DMS53 (cell line): ENCODE data around the gene TBC1D2.
"Not testable (repeated sequence)": the region's sequence is repeated elsewhere in the genome, so short reads cannot be mapped to it uniquely, and the experiment has no call there.

Experiments
- DNase-seq: peaks from one replicate; lab custom pipeline; 2025; lab: John Stamatoyannopoulos, UW

TBC1D2 gene

DNA sequence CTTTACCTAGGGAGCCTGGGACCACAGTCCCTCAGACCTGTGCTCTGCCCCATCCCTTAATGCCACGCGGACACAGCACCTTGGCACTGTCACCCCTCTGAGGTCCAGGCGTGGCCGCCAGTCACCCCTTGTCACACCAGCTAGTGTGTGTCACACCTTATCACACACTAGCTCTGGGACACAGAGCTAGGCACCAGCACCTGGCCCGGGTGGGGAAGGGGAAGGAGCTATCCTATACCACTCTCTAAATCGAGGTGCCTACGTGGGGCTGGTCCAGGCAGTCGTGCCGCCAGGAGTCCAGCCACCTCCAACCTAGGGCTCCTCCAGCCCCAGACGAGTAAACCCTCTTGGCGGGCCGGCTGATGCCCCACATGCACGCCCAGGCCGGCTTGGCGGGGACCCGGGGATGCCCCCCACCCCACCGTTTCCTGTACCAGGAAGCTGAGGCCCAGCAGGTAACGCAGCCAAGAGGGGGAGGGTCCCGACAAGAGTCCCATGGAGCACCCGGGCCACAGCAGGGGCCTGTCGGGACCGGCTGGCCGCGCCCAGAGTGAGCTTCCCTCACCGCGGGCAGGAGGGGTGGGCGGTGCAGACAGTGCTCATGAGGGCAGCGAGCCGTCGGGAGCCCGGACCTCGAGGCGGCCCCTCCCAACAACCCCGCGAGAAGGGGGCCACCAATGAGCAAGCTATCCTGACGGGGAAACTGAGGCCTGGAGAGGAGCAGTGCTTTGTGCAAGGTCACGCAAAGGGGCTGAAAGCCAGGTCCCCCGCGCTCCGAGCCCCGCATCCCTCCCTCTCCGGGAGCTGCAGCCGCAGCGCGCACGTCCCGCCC lies 63.6 kb downstream of the TBC1D2 start:
- peak; percentile 61 for DNase-seq

DNA sequence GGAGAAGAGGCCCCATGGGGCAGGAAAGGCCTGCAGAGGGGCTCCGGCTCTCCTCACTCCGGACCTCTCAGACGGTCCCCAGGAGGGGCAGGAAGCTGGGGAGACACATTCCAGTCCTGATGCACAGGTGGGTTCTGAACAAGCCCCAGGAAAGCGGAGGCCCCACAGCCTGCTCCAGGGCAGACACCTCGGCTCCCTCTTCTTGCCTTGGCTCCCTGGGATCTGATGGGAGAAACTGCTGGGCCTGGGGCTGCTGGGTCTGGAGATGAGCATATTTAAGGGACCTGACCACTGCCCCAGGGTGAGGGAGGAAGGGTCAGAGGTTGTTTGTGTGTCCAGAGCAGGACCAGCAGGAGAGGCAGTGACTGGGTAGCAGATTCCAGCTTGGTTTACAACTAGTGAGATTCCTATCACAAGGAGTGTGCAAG lies 64.3 kb downstream of the TBC1D2 start:
- no peak for DNase-seq

DNA sequence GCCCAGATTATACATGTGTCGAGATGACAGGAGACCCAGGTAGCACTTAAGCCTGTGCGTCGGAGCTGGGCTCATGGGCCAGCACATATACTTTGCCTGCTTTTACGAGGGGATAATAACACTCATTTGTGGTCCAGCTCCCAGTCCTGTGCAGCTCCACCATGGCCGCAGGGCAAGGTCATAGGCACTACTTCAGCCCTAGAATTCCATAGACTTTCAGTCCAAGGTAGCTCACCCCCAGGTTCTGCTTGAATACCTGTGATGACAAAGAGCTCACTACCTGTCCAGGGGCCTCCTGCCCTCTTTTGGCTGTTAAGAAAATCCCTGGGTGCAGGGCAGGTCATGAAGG lies 64.7 kb downstream of the TBC1D2 start:
- no peak for DNase-seq

DNA sequence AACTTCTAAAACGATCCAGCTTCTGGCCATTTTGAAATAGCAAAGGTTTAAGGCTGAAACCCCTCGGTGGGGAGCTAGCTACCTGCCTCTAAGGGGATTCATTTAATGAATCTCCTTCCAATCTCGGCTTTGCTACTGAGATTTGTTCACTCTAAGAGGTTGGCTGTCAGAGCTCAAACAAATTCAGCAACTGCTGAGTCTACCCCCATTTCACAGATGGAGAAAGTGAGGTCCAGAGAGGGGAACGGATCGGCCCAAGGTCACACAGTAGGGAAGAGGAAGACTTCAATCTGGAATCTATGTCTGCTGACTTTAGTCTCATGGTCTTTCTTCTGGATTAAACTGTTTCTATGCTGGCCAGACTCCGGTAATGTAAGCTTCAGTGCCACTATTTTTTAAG lies 66.0 kb downstream of the TBC1D2 start:
- no peak for DNase-seq

DNA sequence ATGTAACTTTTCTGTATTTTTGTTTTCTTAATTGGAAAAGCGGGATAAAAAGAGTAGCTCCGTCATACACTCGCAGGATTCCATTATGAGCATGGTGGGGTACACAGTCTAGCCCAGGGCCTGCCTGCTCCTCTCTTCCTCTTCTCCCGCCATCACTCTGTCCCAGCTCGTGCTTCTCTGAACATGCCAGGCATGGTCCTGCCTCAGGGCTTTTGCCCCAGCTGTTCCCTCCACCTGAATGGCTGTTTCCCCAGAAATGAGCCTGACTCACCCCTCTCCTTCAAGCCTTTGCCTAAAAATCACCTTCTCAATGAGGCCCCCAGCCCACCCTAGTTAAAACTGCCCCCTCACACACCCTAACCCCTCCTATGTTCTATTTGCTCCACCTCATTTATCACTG lies 67.5 kb downstream of the TBC1D2 start:
- no peak for DNase-seq

DNA sequence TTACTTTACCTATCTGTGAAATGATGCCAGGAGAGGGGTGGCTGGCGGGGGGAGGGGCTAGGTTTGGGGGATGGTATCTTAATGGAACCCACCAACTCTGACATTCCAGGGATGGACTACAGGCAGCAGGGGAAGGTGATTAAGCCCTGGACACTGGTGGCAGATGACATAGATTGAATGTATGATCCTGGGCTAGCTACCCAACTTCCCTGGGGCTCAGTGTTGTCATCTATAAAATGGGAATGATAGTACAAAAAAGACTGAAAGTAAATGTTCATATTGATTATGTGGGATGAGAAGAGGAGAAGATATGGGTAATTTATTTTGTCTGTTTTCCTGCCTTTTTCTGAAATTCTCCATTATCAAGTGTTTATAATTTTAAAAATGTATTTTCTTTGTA lies 69.2 kb downstream of the TBC1D2 start:
- no peak for DNase-seq

DNA sequence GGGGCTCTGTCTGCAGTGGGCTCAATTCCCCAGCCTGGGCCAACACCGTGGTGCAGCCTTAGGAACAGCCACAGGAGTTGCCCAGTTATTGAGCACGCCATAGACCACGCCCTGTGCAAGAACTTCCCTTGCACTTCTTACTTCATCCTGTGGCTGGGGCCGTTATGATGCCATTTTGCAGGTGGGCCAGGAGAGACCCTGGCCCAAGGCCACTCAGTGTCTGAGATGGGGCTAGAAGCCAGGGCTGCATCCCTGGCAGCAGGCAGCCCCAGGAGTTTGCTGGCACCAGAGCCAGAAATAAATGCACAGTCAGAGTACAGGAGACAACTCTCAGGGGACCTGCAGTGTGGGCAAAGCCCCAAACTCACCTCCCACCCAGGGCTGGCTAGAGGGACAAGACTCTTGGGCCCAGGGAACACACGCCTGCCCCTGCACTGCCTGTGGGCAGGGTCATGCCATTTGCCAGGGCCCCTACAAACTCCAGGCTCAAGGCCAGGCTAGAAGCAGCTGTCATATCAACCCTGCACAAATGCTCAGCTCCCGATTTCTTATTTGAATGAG lies 69.8 kb downstream of the TBC1D2 start:
- DNase-seq: no peak

DNA sequence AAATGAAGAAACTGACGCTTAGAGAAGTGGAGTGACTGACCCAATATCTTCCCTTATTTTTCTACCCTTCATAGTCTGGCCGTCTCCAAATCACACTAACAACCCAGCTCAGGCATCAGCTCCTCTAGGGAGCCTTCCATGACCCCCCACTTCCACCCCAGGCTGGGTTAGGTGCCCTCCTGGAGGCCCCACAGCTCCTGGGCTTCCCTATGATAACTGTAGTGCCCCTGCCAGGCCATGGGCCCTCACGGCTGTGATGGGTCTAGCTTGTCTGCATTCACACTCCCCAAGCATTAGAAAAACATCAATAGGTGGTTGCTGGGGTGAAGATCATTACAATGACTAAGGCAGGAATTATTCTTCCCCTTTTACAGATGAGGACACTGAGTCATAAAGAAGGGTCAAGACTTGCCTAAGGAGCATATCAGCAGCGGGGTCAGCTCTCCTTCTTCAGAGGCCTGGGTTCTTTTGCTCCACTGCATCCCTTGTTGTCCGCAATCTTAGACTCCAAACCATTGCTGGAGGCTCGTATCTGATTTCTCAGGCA lies 70.4 kb downstream of the TBC1D2 start:
- no peak for DNase-seq

DNA sequence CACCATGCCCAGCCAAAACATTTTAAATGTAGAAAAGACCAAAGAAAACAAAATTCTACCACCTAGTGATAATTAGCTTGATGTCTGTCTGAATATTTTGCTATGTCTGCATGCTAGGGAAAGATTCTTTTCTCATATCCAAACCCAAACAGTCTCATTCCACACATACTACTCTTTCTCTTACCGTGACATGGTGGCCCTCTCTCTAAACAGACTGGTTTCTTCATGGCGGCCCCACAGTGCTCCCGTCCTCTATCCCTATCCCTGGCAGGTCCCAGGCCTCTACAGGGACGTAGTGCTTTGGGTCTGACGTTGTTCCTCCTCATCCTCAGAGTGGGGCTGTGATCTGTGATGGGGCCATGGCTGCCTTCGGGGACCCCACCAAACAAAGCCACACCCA lies 71.1 kb downstream of the TBC1D2 start:
- DNase-seq: no peak

DNA sequence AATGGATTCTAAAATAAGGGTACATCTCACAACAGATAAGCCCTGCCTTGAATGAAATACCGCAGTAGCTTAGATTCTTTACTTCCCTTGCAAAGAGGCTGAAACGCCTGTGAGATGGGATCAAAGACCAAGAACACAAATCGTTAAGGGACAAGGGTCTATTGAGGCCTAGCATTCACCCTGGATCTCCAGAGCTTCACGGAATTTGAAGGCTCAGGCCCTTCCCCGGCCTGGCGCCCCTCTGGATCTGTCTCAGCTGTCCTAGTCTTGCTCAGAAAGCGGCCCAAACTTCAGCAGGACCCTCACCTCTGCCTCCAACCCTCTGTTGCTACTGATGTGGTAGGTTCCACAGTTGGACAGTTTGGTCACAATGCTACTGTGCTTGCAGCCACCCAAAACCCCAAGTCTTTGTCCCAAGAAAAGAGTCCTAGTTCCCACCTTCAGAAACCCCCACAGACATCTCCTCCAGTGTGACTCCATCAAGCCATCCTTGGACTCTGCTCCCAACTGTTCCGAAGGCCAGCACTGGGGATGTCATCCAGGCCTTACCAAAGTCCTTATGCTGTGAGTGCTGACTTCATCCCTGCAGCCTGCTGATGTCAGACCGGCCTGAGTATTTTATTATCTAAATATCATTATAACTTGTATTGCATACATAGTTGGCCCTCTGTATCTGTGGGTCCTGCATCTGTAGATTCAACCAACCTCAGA lies 72.4 kb downstream of the TBC1D2 start:
- DNase-seq: no peak

DNA sequence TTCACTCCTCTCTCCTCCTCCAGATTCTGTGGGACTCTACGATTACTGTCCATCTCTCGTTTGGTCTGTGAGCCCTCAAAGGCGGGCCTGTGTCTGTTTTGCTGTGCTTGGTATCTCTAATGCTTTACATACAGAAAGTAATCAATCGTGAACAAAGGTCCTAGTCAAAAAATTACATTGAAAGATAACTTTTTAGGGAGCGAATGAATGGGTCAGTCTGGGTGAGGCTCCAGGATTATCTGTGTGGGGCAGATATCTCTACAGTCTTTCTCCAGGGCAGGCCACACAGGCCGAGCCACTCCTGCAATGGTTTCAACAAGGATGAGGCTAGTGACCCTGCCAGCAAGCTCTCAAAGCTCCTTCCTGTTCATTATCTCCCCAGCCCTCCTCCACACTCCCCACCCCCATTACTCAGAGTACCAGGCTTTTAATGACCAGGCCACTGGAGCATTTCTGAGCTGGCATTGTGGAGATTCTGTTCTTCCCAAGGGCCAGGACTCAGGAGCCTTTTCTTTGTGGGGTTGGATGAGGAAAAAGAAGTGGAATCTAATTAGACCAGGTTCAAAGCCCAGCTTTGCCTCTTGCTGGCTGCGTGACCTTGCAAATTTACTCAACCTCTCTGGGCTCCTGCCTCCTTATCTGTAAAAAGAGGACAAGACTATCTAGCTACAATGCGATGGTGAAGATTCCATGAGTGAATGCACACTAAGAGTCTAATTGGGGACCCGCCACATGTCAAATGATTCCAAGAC lies 73.2 kb downstream of the TBC1D2 start:
- DNase-seq: no peak

DNA sequence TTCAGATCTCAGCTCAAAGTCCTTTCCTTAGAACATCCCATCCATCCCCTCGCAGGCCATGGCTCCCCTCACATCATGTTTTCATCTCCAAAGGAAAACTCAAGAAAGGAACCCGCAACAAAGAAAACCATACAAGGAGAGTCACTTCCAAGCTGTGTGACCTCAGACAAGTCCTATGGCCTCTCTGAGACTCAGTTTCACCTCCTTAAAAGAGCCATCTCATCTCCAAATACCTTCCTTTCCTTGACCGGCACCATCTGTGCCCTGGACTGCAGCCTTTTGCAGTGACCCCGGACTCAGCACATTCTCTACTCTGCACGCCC lies 73.7 kb downstream of the TBC1D2 start:
- DNase-seq: no peak

DNA sequence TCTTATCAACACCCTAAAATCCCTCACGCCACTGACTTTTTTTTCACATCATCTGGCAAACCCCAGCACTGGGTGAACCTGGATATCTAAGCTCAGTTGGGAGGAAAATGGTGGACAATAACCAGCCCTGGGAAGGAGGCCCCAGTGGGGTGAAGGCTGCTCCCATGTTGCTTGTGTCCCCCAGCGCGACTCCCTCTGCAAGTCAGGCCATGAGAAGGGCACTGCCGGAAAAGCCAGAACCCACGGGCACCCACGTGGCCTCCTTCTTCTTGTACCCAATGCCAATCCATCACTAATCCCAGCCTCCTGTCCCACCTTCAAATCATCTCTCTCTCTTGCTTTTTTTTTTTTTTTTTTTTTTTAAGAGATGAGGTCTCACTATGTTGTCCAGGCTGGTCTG lies 74.5 kb downstream of the TBC1D2 start:
- DNase-seq: no peak

DNA sequence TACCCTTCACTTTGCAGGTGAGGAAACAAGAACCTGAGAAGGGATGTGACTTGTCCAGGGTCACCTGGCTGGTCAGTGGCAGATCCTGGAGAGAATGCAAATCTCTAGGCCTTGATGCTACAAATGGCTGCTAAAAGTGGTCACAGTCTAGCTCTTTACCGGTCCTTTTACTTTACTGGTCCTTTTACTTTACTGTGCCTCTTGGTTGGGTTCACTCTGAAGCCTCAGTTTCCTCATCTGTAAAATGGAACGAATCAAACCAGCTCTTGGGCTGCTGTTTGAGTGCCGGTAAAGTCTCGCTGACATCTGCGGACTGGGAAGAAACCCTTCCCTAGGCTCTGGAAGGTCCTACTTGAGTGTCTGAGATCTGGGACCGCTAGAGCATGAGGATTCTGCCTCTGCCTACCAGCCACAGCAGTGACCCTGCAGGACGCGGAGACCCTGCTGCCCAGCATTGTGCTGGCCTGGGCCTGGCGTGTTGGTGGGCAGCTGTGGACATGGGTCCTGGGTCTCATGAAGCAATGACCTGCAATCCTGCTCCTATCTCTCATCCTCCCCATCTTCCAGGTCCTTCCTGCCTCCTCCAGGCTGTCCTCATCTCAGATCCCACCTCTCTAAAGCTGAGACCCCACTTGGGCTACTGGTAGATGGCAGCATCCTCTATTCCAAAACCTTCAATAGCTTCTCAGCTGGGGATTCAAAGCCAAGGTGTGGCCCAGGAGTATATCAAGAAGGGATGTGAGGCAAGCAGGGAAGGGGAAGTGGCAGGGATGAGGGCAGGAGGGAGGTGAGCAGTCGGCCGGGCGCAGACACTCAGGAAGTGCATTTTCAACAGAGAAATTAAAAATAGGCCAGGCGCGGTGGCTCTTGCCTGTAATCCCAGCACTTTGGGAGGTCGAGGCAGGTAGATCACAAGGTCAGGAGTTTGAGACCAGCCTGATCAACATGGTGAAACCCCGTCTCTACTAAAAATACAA lies 76.3 kb downstream of the TBC1D2 start:
- DNase-seq: no peak

DNA sequence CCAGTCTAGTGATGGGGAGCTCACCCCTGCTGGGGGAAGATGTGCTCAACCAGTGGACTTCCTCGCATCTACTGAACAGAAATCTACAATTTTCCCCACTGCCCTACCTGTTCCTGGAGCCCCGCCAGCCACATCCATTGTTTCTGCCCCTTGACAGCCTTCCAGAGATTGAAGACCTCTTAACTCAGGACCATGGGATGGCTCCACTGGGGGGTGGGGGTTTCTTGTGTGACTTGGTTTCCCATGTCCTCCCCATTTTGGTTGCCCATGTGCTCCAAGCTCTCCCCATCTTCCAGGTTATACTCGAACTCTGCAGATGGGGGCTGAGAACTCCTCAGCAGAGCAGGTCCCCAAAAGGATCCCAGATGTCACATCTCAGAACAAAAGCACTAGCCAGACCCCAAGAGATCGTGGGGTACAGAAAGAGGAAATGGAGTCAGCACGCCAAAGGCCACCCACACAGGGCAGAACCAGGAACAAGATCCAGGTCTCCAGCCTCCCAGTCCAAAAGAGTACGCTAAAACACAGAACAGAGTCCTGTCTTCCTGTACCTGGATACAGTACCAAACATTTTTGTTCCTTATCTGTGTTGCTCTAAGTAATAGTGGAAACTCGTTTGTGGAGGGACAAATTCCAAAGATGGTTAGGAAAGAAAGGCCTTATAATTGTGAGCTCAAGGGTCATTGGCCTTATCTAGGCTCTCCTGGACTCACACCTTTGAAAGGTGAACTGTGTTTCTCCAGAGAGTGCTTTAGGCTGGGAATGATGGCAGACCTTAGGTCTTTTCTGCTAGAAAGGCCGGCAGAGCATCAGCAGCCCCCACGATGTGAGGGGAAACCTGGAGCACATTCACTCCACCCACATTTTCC lies 78.8 kb downstream of the TBC1D2 start:
- no peak for DNase-seq

DNA sequence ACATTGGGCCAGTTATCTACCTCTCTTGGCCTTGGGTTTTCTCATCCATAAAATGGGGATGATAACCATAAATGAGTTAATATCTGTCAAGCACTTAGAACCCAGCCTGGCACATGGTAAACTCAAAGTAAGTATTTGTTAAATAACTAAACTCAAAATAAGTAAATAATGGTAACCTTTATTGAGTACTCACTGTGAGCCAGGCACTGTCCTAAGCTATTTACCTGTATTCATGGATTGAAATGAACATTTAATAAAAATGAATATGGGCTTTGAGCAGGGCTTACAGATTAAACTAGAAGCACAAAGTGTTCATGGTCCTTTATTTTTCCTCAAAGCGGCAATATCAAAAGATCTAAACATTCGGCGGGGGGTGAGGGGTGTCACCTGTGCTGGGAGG lies 79.7 kb downstream of the TBC1D2 start:
- no peak for DNase-seq

DNA sequence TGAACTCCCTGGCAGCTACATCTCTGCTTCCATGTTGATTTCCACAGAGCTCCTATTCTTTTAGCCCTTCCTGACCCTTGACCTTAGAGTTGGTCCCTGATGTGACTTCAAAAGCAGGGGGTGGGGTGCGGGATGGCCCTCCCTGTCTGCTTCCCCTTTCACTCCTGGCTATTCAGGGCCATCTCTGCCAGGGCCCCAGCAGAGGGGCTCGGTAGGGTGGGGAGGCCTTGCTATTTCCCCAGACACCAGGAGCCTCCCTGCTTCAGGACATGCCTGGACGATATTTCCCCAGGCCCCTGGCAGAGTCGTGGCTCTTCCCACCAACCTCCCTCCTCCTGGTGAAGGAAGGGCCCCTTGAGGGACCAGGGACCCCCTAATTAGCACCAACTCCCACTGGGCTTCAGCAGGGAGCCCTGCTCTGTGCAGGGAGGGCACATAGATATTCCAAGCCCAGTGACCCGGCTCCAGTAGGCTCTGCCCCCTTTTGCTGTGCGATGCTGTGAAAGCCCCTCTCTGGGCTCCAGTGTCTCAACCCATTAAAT lies 80.3 kb downstream of the TBC1D2 start:
- no peak for DNase-seq

DNA sequence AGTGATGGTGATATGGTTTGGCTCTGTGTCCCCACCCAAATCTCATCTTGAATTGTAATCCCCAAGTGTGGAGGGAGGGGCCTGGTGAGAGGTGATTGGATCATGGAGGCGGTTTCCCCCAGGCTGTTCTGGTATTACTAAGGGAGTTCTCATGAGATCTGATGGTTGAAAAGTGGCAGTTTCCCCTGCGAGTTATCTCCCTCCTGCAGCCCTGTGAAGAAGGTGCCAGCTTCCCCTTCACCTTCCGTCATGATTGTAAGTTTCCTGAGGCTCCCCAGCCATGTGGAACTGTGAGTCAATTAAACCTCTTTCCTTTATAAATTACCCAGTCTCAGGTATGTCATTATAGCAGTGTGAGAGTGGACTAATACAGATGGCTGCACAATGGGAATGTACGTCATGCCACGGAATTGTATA lies 80.9 kb downstream of the TBC1D2 start:
- DNase-seq: not testable (repeated sequence)

DNA sequence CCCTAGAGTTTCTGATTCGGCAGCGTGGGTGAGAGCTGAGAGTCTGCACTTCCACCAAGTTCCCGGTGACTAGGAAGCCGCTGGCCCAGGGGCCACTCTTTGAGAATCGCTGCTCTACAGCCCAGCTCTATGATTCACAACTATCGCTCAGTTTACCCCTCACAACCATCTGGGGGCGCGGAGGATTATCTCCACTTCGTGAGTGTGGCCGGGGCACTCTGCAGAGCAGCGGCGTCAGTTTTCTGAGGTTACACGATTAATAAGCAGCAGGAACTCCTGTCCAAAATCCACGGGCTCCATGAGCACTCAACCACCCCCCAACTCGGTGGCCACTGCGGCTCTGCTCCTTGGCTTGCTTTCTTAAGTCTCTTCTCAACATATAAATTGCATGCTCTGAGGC lies 82.3 kb downstream of the TBC1D2 start:
- no peak for DNase-seq

DNA sequence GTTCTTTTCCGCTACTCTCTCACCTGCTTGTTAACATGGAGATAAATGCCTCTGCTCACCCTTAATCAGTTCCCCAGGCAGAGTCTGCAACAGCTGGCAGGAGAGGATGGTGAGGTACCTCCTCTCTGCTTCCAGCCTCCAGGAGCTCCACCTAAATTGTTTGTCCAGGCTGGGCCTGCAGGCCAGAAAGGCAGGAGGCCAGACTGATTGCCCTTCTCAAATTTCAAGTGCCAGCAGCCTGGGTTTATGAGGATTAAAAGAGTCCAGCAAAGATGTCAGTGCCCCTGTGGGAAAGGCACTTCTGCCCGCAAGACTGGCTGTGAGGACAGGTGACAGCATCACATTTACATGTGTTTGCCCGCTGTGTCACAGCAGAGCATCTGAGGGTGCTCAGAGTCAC lies 82.8 kb downstream of the TBC1D2 start:
- peak; percentile 98 for DNase-seq
